Measurements from ENCODE around the gene OR4D11. TPM values are rescaled to one million over a fixed set of nuclear protein-coding genes. Genes with fewer than 3 reads are reported as not detected.

The OR4D11 gene
- total RNA-seq (2022) (not detected in 2 replicates), Bru-seq, nascent RNA (not detected), BruChase-seq, experiment 1, labeled RNA remaining after a 6-hour chase (not detected), BruChase-seq, experiment 2, labeled RNA remaining after a 2-hour chase (not detected)
- long read RNA-seq, result 0 reads

- Mint-ChIP-seq H3K9me3 (ENCODE audit: low read depth, unreplicated experiment) (no peaks in the 10 kb centered on the region), H3K27ac (ENCODE audit: unreplicated experiment) (no peak within 1 kb of the TSS), H3K4me3 (ENCODE audit: low read depth, unreplicated experiment) (no peak within 1 kb of the TSS), H3K36me3 (ENCODE audit: insufficient read depth, unreplicated experiment) (no peaks in the 10 kb centered on the region), H3K27me3 (ENCODE audit: unreplicated experiment) (peaks cover 55% of the 10 kb centered on the region), H3K4me1 (ENCODE audit: low read depth, unreplicated experiment) (no peaks in the 10 kb centered on the region)
- no peak for TF ChIP-seq CTCF (IDR thresholded peaks at IDR 0.05; ENCODE audit: unreplicated experiment)
- DNase-seq, result no peak
- CTCF ChIA-PET, result interaction anchor here (0.7 kb wide), 1 partner anchor 211 kb away, joined by 3 read pairs; no protein-coding TSS in a partner anchor
- no TSS peak for BruUV-seq (replicated peaks)
- intact Hi-C loops (cut with micrococcal nuclease; ENCODE audit: unreplicated experiment), result no loop called here
Measured at GRCh38 chr11:59503276-59503675, at the start of gene OR4D11. Gene OR4D11 (plus strand): TSS chr11:59503576. CDS start chr11:59503576, 0 bp downstream.

DNA sequence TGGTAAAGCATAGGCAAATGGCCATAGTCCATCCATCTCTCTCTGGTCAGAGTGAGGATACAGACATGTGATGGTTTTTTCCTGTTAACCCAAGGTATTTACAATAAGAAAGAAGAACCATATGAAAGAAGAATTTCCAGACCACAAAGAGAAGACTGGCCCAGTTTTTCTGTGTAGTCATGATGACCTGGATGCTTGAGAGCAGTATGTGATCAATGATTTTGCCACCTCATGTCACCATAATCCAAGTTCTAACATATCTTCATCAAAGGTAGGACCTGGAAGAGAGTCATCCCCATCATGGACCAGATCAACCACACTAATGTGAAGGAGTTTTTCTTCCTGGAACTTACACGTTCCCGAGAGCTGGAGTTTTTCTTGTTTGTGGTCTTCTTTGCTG, 46.7 kb upstream of the OR4D11 start, which contains the start of gene OR4D6:
OR4D6 (plus strand) TSS at position 301 of the 400 bp plus-strand sequence; CDS start at position 301, 0 bp downstream.
- CTCF ChIA-PET, result no interaction called here
- BruUV-seq (replicated peaks), result no TSS peak
- Mint-ChIP-seq H3K4me3 (ENCODE audit: low read depth, unreplicated experiment) (no peak within 1 kb of the TSS), H3K4me1 (ENCODE audit: low read depth, unreplicated experiment) (no peaks in the 10 kb centered on the region), H3K27ac (ENCODE audit: unreplicated experiment) (no peak within 1 kb of the TSS), H3K9me3 (ENCODE audit: low read depth, unreplicated experiment) (no peaks in the 10 kb centered on the region), H3K27me3 (ENCODE audit: unreplicated experiment) (peaks cover 30% of the 10 kb centered on the region), H3K36me3 (ENCODE audit: insufficient read depth, unreplicated experiment) (no peaks in the 10 kb centered on the region)
- no peak for TF ChIP-seq CTCF (IDR thresholded peaks at IDR 0.05; ENCODE audit: unreplicated experiment)
- intact Hi-C loops (cut with micrococcal nuclease; ENCODE audit: unreplicated experiment), result no loop called here
- DNase-seq, result no peak

DNA sequence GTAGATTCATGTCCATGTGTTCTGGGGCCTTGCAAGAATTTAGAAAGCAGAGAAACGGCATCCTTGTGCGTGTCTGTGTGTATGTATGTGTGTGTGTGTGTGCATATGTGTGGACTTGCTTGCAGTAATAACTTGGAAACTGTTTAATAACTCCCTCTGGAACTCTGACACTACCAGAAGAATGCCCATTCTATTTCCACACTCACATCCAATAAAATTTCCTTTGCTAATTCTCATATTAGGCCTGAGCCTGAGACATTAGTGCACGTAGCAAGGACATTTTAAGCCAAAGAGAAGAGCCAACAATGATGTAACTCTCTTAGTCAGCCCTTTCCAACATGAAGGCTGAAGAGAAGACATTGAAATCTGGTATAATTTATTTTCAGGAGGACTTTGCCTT, 43.5 kb upstream of the OR4D11 start:
- Mint-ChIP-seq H3K4me3 (ENCODE audit: low read depth, unreplicated experiment) (no peak overlapping the region), H3K4me1 (ENCODE audit: low read depth, unreplicated experiment) (no peaks in the 10 kb centered on the region), H3K27ac (ENCODE audit: unreplicated experiment) (no peak overlapping the region), H3K27me3 (ENCODE audit: unreplicated experiment) (peaks cover 50% of the 10 kb centered on the region), H3K36me3 (ENCODE audit: insufficient read depth, unreplicated experiment) (no peaks in the 10 kb centered on the region), H3K9me3 (ENCODE audit: low read depth, unreplicated experiment) (no peaks in the 10 kb centered on the region)
- CTCF ChIA-PET, result no interaction called here
- intact Hi-C loops (cut with micrococcal nuclease; ENCODE audit: unreplicated experiment), result no loop called here
- no peak for TF ChIP-seq CTCF (IDR thresholded peaks at IDR 0.05; ENCODE audit: unreplicated experiment)
- DNase-seq, result no peak
- BruUV-seq (replicated peaks), result no TSS peak

GRCh38 chr11:59463190-59463641, 40.2 kb upstream of the OR4D11 start:
- CTCF ChIA-PET, result no interaction called here
- no peak for DNase-seq
- Mint-ChIP-seq H3K27ac (ENCODE audit: unreplicated experiment) (no peak overlapping the region), H3K27me3 (ENCODE audit: unreplicated experiment) (peaks cover 23% of the 10 kb centered on the region), H3K36me3 (ENCODE audit: insufficient read depth, unreplicated experiment) (no peaks in the 10 kb centered on the region), H3K4me1 (ENCODE audit: low read depth, unreplicated experiment) (no peaks in the 10 kb centered on the region), H3K4me3 (ENCODE audit: low read depth, unreplicated experiment) (no peak overlapping the region), H3K9me3 (ENCODE audit: low read depth, unreplicated experiment) (no peaks in the 10 kb centered on the region)
- intact Hi-C loops (cut with micrococcal nuclease; ENCODE audit: unreplicated experiment), result no loop called here
- TF ChIP-seq CTCF (IDR thresholded peaks at IDR 0.05; ENCODE audit: unreplicated experiment), result no peak
- BruUV-seq (replicated peaks), result no TSS peak
